NB4 (cell line): ENCODE results near the gene DPP7.

ENCODE experiments used
- DNase-seq: peaks from one replicate; pipeline ENCODE4 v3.0.0; 2010; ENCODE audit warnings: low read depth
- H3K4me3 ChIP-seq: one replicate; pipeline ENCODE4 v1.5.1; 2011; ENCODE audit warnings: mild to moderate bottlenecking, low read depth, low read length, moderate library complexity
- CTCF ChIP-seq: IDR thresholded peaks from one replicate; pipeline ENCODE4 v1.5.1; 2012; ENCODE audit warnings: low read depth, low read length
- MYC ChIP-seq: IDR thresholded peaks from 2 replicates; pipeline ENCODE4 v1.6.1; 2011; ENCODE audit warnings: low read depth, low read length
- POLR2A ChIP-seq: IDR thresholded peaks from 2 replicates; pipeline ENCODE4 v1.6.1; 2011; ENCODE audit warnings: mild to moderate bottlenecking; ENCODE audit not compliant: insufficient read length; ENCODE audit errors: extremely low read depth
- TF ChIP-seq, protein P1 (sequence below): IDR thresholded peaks from 2 replicates; pipeline ENCODE4 v1.6.1; 2011; ENCODE audit warnings: low read depth, low read length

The DPP7 gene

GRCh38 chr9:137156567-137157375 is 42.2 kb upstream of the DPP7 start:
- H3K4me3 ChIP-seq, result no peak overlapping the region
- DNase-seq, result no peak
- TF ChIP-seq MYC (no peak), CTCF (no peak), POLR2A (no peak)
- TF ChIP-seq, protein P1, sequence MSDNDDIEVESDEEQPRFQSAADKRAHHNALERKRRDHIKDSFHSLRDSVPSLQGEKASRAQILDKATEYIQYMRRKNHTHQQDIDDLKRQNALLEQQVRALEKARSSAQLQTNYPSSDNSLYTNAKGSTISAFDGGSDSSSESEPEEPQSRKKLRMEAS, result no peak

DNA sequence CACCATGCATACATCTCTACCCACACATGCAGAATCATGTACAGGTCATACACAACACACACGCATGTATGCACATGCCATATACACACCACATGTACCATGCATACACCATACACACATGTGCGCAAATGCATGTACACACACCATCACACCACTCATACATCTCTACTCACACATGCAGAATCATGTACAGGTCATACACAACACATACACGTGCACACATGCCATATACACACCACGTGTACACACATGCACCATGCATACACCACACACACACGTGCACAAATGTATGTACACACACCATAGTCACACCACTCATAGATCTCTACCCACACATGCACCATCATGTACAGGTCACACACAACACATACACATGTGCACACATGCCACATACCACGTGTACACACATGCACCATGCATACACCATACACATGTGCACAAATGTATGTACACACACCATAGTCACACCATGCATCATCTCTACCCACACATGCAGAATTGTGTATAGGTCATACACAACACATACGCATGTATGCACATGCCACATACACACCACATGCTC is 38.4 kb upstream of the DPP7 start:
- DNase-seq, result no peak
- TF ChIP-seq POLR2A (no peak), MYC (no peak), CTCF (no peak)
- TF ChIP-seq, protein P1, result no peak
- H3K4me3 ChIP-seq, result no peak overlapping the region

DNA sequence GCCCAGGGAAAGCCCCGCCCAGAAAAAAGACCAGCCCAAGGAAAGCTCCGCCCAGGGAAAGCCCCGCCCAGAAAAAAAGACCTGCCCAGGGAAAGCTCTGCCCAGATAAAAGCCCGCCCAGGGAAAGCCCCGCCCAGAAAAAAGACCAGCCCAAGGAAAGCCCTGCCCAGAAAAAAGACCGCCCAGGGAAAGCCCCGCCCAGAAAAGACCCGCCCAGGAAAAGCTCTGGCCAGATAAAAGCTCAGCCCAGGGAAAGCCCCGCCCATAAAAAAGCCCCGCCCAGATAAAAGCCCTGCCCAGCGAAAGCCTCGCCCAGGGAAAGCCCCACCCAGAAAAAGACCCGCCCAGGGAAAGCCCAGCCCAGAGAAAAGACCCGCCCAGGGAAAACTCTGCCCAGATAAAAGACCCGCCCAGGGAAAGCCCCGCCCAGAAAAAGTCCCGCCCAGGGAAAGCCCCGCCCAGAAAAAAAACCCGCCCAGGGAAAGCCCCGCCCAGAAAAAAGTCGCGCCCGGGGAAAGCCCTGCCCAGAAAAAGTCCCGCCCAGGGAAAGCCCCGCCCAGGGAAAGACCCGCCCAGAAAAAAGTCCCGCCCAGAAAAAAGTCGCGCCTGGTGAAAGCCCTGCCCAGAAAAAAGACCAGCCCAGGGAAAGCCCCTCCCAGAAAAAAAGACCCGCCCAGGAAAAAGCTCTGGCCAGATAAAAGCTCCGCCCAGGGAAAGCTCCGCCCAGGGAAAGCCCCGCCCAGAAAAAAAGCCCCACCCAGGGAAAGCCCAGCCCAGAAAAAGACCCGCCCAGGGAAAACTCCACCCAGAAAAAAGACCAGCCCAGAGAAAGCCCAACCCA is 36.3 kb upstream of the DPP7 start:
- H3K4me3 ChIP-seq, result no peak overlapping the region
- DNase-seq, result peak; percentile 74
- TF ChIP-seq, protein P1, result no peak
- TF ChIP-seq MYC (no peak), POLR2A (no peak), CTCF (no peak)

GRCh38 chr9:137149942-137150616 is 35.5 kb upstream of the DPP7 start:
- peak; percentile 67 for DNase-seq
- TF ChIP-seq CTCF (no peak), POLR2A (no peak), MYC (no peak)
- TF ChIP-seq, protein P1, result no peak
- H3K4me3 ChIP-seq, result no peak overlapping the region

DNA sequence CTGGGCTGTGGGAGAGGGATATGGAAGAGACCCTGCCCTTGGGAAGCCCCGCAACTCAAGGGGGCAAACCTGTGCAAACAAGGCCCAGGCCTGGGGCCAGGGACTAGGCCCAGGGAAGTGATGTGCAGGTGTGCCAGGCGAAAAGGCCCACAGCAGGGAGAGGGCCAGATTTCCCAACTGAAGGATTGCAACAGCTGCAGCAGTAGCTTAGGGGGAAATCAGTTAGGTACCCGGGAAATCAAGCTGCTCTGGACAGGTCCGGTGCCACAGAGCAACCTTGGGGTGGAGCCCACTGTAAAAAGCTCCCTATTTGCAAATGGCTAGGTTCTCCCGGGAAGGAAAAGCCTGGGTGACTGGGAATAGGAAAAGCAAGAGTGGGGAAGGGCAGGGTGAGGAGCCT is 34.8 kb upstream of the DPP7 start:
- no peak for DNase-seq
- no peak overlapping the region for H3K4me3 ChIP-seq
- TF ChIP-seq CTCF, result no peak
